ENCODE results near the gene CNPY3. TPM values are rescaled to one million over a fixed set of nuclear protein-coding genes. Genes with fewer than 3 reads are reported as not detected.

Gene CNPY3
- total RNA-seq, 1 experiment from 2014 or later: 56.0 TPM

DNA sequence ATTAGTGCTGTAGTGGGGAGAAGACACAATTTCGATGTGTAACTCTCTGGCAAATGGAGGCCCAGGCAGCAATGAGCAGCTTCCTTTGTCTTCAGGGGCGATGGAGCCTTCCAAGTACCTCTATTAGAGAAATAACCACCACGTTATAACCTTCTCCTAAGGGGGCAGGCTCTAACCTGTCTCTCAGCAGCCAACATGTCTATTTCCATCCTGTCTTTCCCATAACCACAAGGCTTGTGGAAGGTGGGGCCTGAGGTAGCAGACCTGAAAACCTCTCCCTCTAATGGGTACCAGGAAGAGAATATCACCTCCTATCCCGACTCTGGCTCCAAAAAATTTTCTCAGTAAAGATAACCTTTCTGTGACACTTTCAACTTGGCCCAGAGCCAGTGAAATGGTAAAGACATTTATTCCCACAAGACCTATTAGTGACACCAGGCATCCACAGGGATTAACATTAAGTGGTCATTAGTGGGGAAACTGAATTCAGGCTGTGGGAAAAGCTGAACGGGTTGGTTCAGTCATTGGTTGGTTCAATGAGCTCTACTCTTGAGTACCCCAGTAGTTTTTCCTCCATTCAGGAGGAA lies 45.7 kb downstream of the CNPY3 start:
- peaks cover 4 to 10% (median 7%) of the 10 kb centered on the region in 3 experiments; a peak in 5 of 7 replicates for H3K36me3 Mint-ChIP-seq (ENCODE audit: insufficient read depth in 1 of 3, low read depth in 3 of 3)
- Histone ChIP-seq H2BK120ac (ENCODE audit: low read depth, low read length, poor library complexity, severe bottlenecking) (no peak overlapping the region), H4K8ac (replicated peaks; ENCODE audit: insufficient read length, low read depth, low read length) (no peak overlapping the region), H4K5ac (ENCODE audit: insufficient read length, low read depth, low read length) (no peak overlapping the region), H4K91ac (ENCODE audit: insufficient read length, low read depth, low read length) (no peak overlapping the region), H3K14ac (ENCODE audit: insufficient read depth, low read length) (no peak overlapping the region), H2AK5ac (ENCODE audit: insufficient read length, low read length) (no peak overlapping the region), H3K23me2 (ENCODE audit: insufficient read length, low read depth, low read length, poor library complexity, severe bottlenecking) (peaks cover 11% of the 10 kb centered on the region), H3K4me1 (ENCODE audit: insufficient read depth, low read length) (no peaks in the 10 kb centered on the region; the same call in 1 of the 2 replicates), H3K9me3 (ENCODE audit: control insufficient read depth, low read depth, low read length) (no peaks in the 10 kb centered on the region), H3K79me2 (ENCODE audit: insufficient read depth, low read length) (no peaks in the 10 kb centered on the region), H2BK20ac (ENCODE audit: low read depth, low read length, poor library complexity, severe bottlenecking) (no peak overlapping the region), H2BK5ac (ENCODE audit: insufficient read length, low read length) (no peak overlapping the region), H3K23ac (ENCODE audit: insufficient read length, low read depth, low read length) (no peak overlapping the region), H4K20me1 (ENCODE audit: control insufficient read depth, insufficient read depth, insufficient read length) (no peaks in the 10 kb centered on the region), H2AFZ (ENCODE audit: low read length) (no peak overlapping the region), H2BK15ac (ENCODE audit: low read depth, low read length) (no peak overlapping the region), H3K56ac (ENCODE audit: insufficient read length, low read depth, low read length) (no peak overlapping the region), H3K9ac (ENCODE audit: extremely low read depth, insufficient read length, low read length) (no peak overlapping the region), H3K27ac (ENCODE audit: insufficient read length, low read depth, low read length) (no peak overlapping the region), H3K27me3 (ENCODE audit: insufficient read depth, low read length) (no peaks in the 10 kb centered on the region), H3K18ac (ENCODE audit: insufficient read length, low read depth, low read length) (no peak overlapping the region), H3K79me1 (ENCODE audit: insufficient read depth, low read depth, low read length, poor library complexity, severe bottlenecking) (no peaks in the 10 kb centered on the region), H3T11ph (ENCODE audit: low read length) (no peak overlapping the region), H3K4me2 (ENCODE audit: insufficient read depth, insufficient read length, low read length) (no peak overlapping the region), H3K4ac (ENCODE audit: low read depth, low read length) (no peak overlapping the region), H2BK12ac (ENCODE audit: insufficient read length, low read depth, low read length) (no peak overlapping the region)
- peaks cover 13 to 17% of the 10 kb centered on the region in 2 experiments for H3K4me1 Mint-ChIP-seq
- no peak for TF ChIP-seq CTCF (conservative IDR thresholded peaks at IDR 0.05)
- H3K27ac Mint-ChIP-seq: no peak overlapping the region
- H3K27me3 Mint-ChIP-seq (ENCODE audit: low read depth): no peaks in the 10 kb centered on the region
- no CpG with 5 or more reads among the region's 5 CpGs for WGBS (ENCODE audit: extremely low coverage, insufficient read length, low lambda C conversion rate)
- H3K9me3 Mint-ChIP-seq: no peaks in the 10 kb centered on the region
- H3K4me3 Mint-ChIP-seq: no peak overlapping the region
- no peak for DNase-seq

Data from H9 (cell line).